ENCODE data around the gene CACNA1A.
A peak's percentile ranks its signal among the peaks of the same experiment; 100 is the strongest.

The CACNA1A gene

DNA sequence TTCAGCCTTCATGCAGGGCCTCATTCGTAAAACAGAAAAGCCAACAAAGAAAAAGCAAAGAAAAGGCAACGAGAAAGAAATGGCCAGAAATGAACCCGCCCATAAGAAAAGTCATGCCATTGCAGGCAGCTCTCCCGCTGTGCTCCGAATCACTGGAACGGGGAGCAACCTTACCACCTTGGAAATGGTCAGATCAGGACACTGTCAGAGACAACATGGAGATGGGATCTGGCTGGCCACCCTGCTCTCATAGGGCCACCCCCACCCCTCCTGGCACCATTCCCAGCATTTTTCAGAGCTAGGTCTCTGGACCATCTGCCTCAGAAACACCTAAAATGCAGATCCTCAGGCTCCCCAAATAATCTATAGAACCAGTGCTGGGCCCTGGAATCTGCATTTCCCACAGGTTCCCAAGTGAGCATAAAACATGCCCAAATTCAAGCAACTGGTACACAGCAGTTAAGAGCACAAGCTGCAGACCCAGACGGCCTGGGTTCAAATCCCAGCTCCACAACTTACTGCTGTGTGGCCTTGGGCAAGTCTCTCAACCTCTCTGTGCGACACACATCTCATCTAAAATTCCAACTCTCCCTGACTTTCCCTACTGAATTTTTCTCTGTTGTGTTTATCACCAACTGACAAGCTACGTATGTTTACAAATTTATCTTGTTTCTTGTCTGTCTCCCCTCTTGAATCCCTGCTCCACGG lies 204.5 kb downstream of the CACNA1A start:
- DNase-seq: no peak

DNA sequence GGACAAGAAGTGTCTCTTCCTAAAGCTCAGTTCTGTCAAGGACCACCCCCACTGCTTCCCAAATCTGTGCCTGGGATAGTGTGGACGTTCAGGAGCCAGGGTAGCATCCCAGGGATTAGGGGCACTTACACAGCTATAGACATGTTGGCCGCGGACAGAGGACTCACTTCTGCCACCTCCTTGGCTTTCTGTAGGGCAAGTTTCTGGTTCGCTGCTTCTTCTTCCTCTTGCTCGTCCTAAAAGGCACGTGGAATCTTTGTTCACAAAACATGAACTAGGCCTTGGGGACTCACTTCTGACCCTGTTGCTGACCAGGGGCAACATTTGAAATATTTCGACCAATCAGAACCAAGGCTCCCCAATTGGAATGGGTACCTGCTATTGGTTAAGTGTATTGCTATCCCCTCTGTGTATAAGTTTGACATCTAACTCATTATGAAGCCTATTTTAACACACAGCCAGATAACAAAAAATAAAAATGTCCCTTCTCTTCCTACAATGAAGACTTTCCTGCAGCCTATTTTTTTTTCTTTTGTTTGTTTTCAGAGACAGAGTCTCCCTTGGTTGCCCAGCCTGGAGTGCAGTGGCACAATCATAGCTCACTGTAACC lies 205.8 kb downstream of the CACNA1A start:
- no peak for DNase-seq

DNA sequence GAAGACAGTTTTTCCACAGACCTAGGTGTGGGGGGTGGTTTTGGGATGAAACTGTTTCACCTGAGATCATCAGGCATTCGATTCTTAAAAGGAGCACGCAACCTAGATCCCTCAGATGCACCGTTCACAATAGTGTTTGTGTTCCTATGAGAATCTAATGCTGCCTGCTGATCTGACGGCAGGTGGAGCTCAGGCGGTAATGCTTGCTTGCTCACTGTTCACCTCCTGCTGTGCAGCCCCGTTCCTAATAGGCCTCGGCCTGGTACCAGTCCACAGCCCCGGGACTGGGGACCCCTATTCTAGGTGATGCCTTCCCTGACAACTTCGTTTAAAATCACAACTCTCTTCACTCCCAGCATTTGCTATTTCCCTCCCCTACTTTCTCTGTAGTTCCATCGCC lies 206.4 kb downstream of the CACNA1A start:
- DNase-seq: no peak

DNA sequence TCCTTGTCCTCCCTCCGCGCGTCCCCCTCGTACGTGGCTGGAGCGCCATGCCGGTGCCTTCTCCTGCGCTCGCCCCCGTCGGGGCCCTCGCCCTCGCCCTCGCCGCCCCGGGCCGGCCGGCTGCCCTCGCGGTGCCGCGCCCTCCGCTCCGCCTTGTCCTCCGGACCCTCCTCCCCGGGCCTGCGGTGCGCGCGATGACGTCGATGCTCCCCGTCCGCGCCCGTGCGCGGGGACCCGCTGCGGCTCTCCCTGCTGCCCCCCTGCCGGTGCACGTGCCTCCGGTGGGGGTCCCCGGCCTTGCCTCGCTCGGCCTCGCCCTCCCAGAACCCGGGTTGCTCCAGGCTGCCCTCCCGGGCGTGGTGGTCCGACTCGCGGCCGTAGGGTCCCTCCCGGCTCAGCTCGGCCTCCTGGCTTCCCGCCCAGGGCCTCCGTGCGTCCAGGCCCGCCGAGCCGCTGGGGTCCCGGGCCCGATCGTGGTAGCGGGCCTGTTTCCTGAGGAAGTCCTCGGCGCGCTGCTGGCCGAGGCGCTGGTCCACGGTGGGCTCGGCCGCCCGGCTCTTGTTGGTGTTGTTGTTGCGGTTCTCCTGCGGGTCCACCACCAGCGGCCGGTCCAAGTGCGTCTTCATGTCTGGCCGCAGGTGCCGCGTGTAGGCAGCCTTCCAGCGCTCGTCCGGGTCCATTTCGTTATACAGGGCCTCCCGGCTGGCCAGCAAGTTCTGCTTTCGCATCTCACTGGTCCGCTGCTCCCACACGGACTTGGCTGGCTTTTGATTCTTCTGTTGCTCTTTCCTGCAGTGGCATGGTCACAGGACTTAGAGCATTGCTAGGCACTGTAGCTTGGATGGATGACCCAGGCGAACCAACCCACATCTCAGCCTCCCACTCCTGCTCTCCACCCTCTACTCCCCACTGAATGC lies 207.5 kb downstream of the CACNA1A start:
- no peak for DNase-seq

DNA sequence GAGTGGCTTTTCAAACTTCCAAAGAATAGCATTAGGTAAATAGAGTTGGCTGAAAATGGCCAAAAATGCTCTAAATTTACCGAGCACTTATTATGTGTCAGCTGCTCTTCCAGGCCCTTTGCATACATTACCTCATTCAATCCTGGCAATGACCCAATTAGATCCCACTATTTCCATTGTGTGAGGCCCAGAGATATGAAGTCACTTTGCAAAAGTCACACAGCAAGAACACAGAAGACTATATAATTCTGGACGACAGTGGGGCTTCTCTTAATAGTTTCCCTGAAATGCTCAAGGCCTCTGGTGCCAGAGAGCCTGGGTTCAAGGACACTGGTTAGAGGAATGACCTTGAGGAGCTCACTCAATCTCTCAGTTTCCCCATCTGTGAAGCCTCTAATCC lies 209.3 kb downstream of the CACNA1A start:
- no peak for DNase-seq

DNA sequence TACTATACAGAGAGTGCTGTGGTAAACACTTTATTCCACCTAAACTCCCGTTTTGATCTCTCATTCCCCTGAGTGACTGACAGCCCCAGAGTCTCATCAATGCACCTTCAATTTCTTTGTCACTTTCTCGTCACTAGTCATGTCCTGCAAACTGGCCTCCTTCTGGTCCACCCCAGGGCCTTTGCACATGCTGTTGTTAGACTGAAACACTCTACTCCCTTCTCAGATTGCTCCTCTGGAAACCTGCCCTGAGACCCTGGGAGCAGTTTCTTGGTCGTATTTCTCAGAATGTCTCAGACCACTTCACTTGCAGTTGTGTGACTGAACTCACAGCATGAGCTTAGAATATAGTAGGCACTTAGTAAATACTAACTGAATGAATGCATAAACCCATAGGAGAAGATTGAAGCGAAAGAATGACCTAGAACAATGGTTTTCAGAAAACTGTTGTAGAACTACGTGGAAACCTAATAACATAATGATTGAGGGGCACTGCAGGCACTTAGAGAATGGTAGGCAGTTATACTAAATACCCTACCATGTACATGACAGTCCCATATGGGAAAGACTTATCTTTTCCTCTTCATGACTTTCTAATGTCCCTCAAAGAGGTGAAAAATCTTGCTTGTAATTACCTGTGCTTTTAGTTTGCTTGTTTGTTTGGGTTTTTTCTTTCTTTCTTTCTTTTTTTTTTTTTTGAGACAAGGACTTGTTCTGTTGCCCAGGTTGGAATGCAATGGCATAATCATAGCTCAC lies 211.3 kb downstream of the CACNA1A start:
- no peak for DNase-seq

DNA sequence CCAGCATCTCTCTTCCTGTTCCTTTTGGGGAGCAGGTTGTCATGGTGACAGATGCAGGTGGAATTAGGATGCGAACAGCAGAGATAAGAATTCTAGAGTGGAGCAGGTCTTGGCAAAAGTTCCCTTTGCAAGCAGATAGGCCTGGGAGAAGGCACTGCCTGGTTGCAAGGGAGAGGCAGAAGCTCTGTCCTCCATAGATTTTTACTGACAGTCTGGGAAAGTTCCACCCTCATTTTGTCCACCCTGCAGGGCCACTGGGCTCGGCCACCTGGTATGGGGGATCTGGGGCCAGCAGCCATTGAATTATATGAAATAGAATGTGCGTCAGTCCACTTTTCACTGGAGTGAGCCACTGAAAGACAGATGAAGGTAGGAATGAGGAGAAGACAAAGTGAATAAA lies 214.4 kb downstream of the CACNA1A start:
- DNase-seq: no peak

DNA sequence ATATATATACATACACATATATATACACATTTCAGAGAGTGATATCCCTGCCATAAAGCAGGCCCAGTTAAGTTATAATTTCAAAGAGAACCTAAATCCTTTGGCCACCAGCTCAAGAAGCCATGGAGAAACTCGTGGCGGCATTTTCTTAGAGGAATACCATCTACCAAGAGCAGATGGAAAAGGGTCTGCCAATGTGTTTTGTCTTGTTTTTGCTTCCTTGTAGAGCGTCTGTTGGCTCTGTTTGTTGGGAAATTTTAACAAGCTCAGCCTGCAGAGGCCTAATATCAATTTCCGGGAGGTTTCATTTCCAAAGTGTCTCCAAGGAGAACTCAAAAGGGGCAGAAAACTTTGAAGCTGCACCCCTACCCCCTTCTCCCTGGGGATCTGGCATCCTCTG lies 215.5 kb downstream of the CACNA1A start:
- DNase-seq: no peak

DNA sequence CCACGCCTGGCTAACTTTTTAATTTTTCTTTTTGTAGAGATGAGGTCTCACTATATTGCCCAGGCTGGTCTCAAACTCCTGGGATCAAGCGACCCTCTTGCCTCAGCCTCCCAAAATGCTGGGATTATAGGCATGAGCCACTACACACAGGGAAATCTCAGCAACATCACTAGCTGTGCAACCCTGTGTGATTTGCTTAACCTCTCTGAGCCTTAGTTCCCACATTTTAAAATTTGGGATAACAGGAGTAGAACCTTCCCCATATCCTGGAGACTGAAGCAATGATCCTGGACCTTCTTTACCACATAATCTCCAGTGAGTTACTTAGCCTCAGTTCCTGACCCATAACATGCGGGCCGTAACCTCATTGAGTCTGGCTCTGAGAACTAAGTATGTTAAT lies 217.0 kb downstream of the CACNA1A start:
- no peak for DNase-seq

DNA sequence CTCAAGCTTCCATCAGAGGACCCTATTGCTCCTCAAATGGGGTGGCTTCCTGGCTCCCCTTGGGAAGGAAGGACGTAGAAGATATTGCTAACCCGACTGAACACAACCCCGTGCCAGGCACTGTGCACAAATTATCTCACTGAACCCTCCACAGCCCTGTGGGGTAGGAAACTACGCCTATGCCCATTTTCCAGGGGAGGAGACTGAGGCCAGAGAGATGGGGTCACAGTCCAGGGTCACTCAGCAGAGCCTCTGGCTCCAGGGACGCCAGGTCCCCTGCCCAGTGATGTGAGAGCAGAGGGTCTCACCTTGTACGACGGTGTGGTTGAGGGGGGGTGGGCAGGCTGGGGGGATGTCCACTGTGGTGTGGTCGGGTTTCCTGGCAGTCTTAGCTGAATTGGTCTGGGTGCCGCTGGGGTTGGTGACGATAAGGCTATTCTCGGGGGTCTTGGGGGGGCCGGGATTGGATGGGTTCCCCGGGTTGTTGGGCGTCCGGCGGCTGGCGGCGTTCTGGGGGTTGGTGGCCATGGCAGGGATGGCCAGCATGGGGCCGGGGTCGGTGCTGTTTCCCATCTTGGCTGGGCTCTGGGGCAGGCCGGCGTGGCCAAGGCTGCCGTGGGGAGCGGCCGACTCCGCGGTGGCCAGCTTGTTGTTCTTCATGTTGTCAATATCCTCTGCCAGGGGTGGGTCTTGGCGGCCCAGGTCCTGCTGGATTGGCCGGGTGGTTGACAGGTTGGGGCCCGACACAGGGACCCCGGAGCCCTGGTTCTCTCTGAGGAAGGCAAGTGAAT lies 219.9 kb downstream of the CACNA1A start:
- no peak for DNase-seq

DNA sequence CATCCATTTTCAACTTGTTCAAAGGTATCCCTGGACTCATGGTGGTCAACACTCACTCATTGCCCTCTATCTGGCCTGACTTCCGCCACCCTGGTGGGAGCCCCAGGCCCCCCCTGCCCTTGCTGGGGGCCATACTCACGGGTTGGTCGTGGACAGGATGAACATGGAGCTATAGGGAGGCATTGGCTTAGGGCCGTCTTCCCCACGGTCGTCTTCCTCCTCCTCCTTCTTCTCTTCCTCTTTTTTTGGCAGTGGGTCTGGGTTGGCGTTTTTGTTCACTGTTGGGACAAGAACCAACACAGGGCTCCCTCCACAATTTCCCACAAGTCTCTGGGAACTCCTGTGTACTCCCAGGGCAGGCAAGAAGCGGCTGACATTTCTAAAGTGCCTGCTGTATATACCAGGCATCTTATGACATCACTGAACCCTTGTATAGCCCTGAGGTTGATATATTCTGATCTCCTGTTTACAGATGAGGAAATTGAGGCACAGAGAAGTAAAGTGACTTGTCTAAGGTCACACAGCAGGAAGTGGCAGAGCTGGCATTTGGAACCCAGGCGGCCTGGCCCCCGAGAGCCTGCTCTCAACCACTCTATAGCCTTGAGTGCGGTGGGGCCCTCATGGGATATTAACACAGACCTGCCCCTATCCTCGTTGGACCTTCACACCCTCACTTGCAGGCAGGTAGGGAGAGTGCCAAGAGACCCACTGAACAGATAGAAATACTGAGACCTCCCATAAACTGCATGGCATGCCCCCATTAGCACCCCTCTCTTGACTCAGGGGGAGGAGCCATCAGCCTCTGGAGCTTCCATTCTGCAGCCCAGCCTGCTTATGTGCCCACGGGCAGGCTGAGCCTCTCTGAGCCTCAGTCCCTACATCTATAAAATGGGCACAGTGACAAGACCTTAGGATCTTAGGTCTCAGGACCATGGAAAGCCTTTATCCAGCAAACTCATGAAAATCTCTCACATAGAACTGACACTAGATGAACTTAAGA lies 221.1 kb downstream of the CACNA1A start:
- no peak for DNase-seq

DNA sequence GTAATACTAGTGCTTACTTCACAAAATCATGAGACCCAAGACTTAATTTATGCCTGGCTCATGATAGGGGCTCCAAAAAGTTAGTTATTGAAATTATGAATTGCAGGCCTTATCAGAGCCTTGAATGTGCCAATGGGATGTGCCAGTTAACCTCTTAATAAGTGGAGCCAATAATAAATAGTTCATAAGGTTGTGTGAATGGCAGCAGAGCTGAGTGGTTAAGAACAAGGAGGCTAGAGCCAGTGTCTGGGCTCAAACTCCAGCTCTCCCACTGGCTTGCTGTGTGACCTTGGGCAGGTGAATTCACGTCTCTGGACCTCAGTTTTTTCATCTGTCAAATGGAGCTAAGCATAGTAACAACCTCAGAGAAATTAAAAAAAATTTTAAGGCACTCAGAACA lies 222.4 kb downstream of the CACNA1A start:
- DNase-seq: no peak

DNA sequence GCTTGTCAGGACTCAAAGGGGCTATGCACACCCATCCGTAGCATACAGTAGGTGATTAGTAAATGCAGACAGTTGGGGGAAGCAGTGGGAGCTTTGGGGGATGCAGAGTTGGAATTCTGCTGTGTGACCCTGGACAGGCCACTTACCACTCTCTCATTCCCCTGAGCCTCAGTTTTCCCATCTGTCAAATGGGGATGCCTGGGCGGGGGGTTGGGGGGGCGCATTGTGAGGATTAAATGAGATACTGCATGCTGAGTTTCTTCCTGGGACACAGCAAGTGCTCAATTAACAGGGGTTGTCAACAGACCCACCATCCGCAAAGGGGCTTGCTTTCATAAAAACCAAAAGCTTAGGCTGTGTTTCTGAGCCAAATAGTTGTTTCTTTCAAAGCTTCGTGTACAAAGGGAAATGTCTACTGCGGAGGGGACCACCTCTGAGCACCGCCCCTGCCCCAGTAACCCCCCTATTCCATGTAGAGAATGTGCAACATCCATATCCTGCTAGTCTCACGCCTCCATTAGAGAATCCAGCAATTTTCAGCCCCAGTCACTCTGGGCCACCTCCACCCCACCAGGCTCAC lies 223.7 kb downstream of the CACNA1A start:
- DNase-seq: no peak

DNA sequence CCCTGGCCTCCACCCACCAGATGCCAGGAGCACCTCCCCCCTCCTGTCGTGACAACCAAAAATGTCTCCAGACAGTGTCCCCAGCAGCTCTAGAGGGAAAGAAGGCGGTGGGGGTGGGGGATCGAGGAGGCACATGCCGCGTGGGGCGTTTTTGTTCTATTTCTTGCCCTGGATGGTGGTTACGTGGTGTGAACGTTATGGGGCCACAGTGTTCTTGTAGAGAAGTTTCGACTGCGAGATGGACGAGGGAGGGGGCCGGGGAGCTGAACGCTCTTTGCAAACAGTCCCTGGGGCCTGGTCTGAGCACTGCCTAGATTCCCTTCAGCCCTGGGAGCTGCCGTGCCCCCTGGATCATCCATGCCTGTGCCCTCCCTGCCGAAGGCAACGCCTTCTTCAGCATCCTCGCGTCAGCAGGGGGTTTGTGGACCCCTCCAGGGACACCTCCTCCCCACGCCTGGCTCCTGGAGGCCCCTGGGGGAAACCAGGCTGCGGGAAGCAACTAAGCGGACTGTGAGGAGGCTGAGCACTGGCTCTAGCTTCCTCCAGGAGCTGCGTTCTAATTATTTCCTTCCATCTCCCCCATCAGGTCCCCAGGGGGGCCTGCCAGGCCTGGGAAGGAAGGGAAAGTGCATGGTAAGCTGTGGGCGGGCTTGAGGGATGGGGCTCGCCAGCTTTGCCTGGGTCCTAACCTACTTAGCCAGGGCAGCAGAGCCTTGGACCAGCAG lies 224.6 kb downstream of the CACNA1A start:
- DNase-seq: no peak

DNA sequence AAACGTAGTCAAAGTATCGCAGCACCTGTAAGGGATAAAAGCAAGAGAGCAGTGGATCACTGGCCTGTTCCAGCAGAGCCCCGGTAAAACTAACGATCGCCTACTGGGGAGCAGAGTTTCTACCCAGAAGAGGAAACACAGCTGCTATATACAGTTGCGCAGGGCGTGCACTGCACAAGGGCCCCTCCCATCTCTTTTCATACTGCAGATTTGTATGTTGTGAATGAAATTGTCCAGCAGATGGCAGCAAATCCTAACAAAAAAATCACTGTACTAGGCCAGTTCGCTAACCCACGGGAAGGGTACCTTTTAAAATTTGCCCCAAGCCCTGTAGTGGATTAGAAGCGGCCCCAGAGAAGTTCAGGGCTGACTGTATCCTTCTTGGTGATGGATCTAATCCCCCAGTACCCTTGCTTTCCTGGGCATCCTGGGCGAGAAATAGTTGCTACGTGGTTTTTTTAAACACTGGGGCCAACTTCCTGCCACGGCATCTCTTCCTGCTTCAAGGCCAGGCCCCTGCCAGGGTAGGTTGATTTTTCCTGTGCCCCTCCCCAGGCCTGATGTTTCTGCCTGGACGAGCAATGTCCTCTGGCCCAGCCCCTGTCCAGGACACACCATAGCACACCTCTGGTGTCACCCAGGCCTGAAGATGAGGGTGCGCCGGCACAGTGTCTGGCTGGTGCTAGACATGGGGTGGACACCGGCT lies 229.0 kb downstream of the CACNA1A start:
- DNase-seq: peak; percentile 13

DNA sequence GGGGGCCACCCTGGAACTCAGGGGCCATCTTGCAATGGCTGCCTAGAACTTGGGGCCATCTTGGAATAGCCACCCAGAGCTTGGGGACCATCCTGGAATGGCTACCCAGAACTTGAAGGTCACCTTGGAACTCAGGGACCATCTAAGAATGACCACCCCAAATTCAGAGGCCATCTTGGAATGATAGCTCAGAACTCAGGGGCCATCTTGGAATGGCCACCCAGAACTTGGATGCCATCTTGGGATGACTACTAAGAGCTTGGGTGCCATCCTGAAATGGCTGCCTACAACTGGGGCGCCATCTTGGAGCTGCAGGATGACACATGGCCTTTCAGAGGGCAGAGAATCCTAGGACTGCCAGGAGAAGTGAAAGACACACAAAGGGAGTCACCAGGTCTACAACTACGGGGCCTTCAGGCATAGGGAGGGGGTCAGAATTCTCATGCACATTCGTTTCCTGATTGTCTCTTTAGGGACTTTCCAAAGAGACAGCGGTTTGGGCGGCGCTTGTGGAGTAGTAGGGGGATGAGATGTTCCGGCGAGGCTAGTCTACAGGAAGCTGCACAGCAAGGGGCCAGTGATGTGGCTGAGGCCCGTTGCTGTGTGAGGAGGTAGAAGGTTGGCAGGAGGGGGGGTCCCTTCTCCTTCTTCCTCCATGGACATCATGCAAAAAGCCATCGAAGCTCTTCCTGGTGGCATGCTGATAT lies 231.1 kb downstream of the CACNA1A start:
- DNase-seq: no peak

DNA sequence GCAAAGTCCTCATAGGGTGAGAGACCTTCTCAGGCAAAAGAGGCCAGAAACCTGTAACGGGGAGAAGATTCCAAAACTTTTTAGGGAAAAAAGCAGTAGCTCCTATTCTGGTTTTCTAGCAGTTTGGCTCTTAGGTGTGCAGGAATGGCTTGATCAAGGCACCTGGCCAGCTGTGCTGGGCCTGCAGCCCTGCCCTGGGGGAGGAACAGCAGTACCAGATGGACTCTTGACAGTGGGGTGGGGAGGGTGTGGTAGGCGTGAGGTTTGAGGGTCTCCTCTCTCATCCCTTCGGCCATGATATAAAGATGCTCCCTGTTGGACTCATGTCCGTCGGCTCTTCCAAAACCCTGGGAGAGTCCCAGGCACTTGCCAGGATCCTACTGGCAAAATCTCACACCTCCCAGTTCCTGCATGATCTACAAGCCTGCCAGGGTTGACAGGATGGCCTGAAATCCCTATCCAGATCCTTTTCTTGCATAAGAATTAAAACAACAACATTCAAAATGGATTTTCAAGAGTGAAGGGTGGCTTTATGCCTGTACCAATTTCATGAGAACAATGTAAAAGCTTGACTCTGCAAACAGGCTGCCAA lies 235.7 kb downstream of the CACNA1A start:
- DNase-seq: no peak

DNA sequence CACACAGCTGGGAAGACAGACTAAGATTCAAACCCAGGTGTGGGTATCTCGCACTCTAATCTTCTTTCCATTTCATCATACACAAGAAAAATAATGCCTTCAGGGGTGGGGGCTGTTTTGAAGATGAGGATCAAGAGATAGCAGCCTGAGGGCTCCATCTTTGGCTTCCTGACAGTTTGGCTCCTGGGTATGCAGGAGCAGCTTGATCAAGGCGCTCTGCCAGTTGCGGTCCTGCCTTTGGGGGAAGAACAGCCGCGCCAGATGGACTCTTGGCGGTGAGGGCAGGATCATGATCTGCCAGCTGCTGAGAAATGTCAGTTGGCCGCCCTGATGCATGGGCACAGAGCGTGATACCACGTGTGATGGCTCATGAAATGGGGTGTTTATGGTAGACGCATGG lies 236.9 kb downstream of the CACNA1A start:
- DNase-seq: no peak

Data from NCI-H526 treated with DMSO at 0.1 percent for 48 hours (cell line).